HG03520 (cell line): ENCODE data around the gene GNAQ.

ENCODE experiments used
- ATAC-seq: cut with Tn5 transposase; IDR thresholded peaks from one replicate; pipeline ENCODE4 v1.9.1; 2021; ENCODE audit warnings: mild to moderate bottlenecking, moderate library complexity; ENCODE audit not compliant: unreplicated experiment

The GNAQ gene

DNA sequence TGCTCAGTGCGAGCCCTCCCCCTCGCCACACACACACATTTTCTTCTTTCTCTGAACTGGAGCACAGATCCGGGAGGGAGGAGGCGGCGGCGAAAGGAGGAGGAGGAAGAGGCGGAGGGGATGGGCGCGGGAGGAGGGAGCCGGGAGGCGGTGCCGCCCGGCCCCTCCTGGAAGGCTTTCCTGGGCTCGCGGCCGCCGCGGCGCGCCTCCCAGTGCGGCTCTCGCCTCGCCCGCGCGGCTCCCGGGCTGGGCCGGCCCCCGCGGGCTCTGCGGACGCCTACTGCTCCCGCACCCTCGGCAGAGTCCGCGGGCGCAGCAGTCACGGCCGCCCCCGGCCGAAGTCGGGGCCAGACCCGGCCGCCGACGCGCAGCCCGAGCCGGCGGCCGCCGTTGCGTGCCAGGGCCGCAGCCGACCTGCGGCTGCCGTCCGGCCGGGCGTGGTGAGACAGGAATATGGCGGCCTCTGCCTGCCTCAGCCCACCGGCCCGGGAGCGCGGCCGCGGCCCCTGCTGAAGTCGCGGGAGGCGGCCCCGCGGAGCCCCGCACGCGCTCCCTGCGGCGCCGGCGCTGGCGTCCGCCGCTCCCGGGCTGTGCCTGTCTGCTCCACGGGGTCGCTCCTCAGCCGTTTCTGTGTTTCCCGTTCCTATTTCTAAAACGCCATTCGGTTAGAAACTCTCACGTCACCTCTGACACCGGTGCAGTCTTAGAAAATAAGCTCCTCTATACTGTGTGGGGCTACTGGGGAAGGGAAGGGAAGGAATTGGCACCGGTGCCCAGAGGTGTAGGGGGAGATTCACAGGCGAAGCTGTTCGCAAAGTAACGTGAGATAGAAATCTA is 500 bp upstream of the GNAQ start:
- ATAC-seq, result no peak

DNA sequence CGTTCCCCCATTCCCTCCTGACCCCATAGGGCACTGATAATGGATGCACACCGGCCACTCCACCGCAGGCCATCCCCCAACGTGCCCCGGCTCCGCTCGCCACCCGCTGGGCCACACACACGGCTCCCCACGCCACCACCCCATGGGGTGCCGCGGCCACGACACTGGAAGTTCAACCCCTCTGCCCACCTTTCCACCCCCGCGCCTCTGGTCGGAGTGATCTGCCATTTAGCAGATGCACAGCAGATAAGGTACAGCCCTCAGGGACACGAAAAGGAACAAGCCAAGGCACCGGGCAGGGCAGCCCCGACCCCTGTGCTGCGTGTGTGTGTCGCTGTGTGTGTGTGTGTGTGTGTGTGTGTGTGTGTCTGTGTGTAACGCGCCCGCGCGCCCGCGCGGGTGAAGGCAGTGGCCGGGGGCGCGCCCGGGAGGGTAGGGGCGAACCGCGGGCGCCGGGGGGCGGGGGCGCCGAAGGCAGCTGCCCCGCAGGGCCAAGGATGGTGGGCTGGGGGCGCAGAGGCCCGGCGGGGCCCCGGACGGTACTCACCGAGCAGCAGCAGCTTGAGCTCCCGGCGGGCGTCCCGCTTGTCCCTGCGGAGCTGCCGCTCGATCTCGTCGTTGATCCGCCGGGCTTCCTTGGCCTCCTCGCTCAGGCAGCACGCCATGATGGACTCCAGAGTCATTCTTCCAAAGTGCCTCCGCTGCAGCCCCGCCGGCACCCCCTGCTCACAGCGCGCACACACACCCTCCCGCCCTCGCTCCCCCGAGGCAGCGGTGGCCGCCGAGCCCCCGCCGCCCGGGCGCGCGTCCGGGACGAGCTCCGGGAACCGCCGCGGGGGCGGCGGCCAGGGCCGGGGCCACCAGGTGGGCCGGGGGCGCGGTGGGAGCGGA is 813 bp downstream of the GNAQ start:
- no peak for ATAC-seq

DNA sequence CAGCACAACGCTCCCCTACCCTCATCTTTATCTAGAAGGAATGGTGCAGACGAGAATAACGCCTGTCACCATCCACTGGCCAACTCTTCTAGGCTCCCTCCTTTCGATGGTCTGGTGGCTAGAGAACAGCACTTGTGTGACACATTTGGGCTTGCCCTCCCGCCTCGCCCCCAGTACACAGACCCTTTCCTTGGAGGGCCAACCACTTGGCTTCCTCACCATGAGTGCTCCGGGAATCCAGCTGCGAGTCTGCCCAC is 1.4 kb downstream of the GNAQ start:
- no peak for ATAC-seq

DNA sequence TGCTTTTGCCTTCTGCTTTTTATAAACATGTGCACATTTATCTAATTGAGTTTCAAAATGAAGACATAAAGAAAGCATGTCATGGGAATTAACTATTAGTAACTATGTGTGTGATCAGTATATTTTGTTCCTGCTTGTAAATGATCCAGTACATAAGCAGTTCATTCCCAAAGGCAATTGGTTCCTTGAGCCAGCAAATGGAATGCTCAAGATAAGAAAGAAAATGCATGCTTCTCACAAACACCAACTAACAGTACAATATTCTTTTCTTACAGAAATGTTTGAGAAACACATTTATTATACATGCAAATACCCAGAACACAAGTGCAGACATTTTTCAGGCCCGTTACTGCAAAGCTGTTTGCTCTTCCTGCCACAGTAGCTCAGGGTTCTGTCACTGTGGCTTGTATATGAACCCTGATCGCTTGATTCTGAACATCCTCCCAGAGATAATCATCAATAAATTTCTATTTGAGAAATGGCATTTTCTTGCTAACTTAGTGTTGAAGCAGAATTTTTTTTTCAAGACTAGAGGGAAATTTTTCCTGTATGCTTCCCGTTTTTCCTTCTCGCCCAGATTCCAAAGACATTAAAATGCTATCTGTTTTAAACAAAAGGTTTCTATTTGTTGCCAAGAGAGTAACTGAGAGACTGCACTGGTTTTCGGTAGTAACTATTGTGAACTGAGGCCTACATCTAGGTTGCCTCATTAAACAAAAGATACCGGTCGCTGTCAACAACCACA is 1.9 kb downstream of the GNAQ start:
- no peak for ATAC-seq

DNA sequence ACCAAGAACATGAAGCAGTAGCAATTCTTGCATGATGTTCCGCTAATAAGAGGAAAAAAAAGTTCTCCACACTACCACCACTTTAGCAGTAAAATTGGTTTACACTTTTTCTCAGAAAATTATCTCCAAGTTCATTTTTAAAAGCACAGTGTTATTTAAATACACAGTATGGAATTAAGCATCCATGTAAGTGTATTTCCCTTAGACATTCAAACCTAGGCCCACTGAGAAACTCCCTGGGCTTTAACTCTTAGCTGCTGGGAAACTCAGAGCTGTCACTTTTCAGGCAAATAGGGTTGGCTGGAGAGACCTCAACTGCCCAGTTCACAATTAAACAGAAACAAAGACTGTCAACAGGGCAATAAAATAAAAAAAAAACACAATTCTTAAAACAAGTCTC is 2.7 kb downstream of the GNAQ start:
- no peak for ATAC-seq

DNA sequence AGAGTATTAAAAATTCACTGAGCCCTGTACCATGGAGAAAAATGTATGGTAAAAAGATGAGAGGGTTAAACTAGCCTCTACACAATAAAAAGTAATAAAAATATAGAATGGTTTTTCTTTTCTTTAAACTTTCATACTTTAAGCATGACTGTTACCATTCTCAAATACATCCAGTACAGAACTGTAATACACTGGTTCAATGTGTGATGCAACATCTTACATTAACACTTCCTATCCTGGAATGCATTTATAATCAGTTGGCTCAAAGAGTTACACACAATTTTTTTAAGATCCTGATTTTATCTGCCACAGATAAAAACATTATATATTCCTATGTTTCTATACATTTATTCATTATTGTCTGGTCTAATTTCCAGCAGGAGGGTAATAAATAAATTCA is 4.7 kb downstream of the GNAQ start:
- ATAC-seq, result no peak

DNA sequence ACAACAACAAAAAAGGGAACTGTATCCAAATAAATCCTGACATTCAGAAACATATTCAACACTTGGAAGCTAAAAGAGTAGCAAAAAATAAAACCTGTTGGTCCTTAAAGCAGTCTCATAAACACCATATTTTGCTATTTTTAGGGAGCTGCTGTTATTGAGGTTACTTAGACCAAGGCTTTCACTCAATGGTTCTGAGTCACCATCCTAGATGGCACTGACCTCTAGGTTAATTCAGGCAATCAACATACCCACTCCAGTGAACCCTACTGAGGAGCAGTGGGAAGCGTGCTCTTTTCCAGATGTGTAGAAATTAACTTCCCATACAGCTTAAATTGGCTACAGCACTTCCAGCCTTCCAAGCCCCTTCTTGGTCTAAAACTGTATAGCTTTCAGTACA is 5.2 kb downstream of the GNAQ start:
- no peak for ATAC-seq

DNA sequence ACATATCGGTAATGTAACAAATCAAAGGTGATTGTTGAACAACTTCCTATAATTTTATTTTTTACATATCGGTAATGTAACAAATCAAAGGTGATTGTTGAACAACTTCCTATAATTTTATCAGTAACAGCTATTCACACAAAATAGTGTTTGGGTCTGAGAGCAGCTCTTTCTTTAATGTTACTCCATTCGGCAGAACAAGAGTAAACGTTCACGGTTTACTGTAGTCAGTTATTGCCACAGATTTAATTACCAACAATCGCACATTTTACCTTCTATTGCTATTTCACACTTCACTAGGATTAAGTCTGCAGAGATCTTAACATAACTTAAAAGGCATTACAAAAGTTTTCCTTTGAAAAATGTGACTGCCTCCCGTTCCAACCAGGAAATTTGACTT is 6.4 kb downstream of the GNAQ start:
- no peak for ATAC-seq

DNA sequence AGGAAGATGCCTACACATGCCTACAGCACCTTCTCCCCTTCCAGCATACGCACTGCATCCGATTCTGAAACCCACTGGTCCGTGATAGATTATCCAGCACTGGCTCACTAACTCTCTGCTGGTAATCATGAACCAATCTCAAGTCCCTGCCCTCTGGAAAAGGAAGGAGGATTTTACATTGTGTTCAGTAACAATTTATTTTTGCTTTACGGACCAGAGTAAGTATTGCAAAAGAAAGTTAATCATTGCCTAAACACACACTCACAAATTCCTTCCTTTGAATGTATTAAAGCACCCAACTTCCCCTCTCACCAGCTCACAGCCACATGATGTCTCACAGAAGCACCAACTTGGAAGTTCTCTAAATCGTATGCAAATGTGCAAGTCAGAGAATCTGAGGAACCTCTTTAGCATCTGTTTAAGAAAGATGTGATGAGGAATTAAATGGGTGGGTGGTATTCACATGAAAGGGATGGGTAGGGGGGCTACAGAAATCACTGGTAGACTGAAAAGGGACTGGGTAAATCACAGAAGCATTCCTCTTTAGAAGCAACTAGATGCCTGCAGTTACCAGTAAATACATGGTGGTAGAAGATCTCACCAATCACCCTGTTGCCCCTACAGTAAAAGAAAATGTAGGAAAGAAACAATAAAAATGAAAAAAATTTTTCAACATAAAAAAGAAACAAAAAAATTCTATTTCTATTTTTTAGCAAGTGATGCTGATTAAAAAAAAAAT is 8.4 kb downstream of the GNAQ start:
- ATAC-seq, result no peak

DNA sequence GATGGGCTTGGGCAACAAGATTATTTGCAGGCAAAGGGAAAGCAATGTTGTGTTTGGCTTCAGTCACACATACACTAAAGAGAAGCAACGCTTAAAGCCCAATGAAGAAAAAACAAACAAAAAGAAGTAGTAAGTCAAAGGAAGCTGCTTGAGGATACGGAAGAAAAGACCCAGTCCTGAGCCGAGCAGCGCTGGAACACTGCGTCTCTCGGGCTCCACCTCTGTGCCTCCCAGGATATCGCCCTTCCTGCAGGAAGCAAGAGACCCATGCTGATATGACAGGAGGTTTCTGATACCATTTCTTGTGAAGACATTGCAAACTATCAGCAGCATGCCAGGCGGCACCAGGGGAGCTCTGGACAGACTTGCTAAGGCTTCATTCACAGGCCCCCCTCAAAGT is 9.9 kb downstream of the GNAQ start:
- ATAC-seq, result no peak

DNA sequence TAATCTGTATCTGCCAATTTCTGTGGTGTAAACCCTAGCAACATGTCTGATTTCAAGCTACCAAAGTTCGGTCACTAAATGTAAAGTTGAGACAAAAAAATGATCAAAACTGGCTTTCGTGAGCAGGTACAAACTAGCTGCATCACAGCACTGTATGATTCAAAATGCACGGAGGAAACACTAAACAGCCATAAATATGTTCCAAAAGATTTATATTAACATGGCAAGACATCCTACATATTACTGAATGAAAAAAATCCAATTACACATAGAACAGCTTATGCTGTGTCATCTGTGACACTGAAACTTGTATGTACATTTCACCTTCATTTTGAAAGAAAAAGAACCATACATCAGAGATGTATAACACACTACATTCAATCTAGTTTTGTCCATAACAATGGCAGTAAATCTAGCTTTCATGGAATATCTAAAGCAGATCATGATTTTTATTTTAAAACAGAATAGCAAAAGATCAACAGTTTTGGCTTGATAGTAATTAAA is 14.4 kb downstream of the GNAQ start:
- ATAC-seq, result no peak

DNA sequence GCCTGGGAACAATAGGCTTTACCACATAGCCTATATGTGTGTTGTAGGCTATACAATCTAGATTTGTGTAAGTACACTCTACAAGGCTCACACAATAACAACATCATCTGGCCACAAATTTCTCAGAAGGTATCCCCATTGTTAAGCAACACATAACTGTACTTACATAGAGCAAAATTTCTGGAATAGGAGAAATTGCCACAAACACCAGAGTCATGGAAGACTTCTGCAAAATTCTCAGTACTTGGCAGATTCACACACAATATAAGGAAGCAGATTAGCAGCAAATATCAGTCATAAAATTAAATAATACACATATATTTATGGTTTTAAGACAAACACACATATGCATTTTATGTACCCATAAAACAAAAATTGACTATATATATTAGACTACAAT is 16.4 kb downstream of the GNAQ start:
- no peak for ATAC-seq

DNA sequence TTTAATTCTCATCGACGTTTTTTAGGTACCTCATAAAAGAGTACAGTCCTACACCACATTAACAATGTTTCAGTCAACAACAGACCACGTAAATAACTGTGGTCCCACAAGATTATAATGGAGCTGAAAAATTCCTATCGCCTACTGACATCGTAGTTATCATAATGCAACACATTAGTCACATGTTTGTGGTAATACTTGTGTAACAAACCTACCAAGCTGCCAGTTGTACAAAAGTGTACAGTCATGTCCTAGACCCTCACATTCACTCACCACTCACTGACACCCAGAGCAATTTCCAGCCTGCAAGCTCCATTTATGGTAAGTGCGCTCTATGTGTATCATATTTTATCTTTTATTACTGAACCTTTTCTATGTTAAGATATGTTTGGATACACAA is 16.8 kb downstream of the GNAQ start:
- no peak for ATAC-seq

DNA sequence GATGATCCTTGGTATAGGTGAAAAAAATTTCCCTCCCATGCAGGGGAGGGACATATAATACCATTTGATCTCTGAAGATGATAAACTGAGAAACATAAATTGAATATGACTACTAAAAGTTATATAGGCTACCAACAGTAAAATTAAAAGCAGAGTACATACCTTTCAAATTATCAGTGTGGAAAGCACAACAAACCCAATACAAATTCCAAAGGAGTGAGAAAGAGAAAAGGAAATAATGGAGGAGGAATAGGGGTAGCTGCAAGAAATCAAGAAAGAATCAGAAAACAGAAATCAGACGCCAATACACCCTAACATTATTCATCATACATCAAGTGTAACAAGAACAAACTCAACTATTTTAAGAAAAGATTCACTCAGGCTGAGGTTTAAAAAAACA is 17.7 kb downstream of the GNAQ start:
- no peak for ATAC-seq

DNA sequence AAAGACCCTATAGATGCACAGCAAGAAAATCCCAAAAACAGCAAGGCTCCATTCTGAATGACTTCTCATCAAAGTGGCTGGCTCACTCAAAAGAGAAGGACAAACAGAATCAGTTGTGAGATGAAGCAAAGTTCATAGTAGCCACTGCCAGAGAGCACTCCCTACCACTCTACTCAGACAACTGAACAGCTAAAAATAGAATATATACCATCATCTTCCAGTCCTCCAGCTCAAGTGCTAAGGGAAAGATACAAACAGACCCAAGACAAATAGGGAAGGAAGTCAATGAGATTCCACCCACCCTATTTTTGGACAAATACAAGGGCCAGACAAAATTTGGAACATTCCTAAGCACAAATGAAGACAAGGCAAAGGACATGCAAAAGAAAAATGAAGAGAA is 20.6 kb downstream of the GNAQ start:
- ATAC-seq, result no peak

DNA sequence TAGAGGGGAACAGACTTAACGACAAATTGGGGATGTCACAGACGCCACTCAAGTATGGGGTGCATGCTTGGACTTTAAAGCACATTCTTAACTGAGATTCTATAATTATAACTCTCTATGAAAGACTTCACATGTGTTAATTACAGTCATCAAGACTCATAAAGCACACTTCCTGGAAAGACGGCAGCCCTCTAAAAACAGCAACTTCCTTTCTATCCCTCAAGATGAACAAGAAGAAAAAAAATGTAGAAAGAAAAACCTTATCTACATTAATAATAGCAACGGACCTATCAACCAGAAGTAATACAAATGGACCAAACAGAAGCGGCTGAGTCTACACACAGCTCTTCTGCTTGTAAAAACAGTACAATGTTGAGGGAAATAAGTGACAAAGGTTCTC is 21.2 kb downstream of the GNAQ start:
- ATAC-seq, result no peak

DNA sequence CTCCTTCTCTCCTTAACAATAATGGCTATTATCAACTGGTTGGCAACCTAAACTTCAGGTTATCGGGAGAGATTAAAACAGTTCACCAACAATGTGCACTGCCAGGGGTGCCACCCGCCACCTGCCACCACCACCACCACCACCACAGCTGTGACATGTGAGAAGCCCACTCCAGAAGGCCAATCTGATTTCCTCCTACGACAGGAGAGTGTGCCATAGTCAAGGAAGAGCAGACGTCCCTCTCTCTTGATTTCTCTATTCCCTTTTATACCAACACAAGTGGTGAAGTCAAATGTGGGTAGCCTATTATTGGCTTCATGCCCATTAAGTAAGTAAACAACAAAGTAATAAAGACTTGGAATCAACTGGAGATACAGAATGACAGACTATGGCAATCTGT is 22.4 kb downstream of the GNAQ start:
- no peak for ATAC-seq

DNA sequence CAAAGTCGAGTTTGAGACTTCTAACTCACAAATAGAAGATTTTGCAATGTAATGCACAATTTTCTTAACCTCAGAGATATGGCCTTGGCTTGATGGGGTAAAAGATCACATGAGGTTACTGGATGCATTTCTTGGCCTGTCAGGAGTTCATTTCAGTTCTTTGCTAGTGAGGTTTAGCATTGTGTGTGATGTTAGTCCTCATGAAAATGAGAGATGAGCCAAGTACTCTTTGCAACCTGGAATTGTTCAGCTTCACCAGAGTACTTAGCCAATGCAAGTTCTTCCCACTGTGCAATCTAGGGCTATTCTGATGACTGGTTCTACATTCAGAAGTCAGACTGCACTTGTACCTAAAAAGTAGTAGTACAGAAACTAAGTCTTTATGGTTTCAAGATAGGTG is 24.9 kb downstream of the GNAQ start:
- no peak for ATAC-seq

DNA sequence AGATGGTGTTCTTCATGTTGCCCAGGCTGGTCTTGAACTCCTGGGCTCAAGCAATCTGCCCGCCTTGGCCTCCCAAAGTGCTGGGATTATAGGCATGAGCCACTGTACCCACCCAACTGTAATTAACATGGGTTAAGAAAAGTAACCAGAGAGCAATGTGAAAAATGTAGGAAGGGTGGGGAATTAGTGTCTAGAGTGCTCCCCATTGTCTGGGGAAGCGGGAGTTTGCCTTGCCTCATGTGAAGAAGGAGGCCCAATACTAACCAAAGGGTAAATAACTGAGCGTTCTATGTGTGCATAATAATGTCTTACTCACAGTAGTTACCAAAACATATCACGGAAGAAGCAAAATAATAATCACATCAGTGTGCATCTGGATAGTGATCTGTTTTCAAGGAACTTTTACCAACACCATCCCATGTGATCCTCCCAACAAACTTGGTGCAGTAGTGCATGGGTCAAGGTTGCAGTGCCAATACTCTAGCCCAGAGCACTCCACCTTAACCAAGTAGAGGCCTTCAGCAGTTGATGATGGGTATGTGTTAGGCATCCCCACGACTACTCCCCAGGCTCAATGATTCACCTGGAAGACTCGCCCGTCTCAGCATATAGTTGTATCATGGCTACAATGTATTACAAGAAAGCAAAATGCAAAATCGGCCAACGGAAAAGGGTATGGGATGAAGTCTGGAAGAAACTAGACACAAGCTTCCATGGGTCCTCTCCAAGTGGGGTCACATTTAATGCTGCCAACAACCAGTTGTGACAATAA is 26.2 kb downstream of the GNAQ start:
- ATAC-seq, result no peak
